Measurements from ENCODE around the gene EPHA3. TPM values are rescaled to one million over a fixed set of nuclear protein-coding genes. Genes with fewer than 3 reads are reported as not detected.
A peak's percentile ranks its signal among the peaks of the same experiment; 100 is the strongest.

EPHA3 gene
- polyA plus RNA-seq, 2 of the 4 experiments (the other 2 are of a cell fraction): not detected

- TF ChIP-seq RFX5 (IDR thresholded peaks at IDR 0.05): no peak
- no peak for TF ChIP-seq CBX8 (IDR thresholded peaks at IDR 0.05)
- TF ChIP-seq, protein P1, sequence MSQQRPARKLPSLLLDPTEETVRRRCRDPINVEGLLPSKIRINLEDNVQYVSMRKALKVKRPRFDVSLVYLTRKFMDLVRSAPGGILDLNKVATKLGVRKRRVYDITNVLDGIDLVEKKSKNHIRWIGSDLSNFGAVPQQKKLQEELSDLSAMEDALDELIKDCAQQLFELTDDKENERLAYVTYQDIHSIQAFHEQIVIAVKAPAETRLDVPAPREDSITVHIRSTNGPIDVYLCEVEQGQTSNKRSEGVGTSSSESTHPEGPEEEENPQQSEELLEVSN (IDR thresholded peaks at IDR 0.05; ENCODE audit: borderline replicate concordance, low read depth): no peak
- TF ChIP-seq SREBF2 (IDR thresholded peaks at IDR 0.05): no peak
- no peak for TF ChIP-seq FOXS1 (CRISPR knock-in tag; IDR thresholded peaks at IDR 0.05)
- no peak for TF ChIP-seq KDM1A (IDR thresholded peaks at IDR 0.05; ENCODE audit: low read depth)
- no peak for TF ChIP-seq RARB (CRISPR knock-in tag; IDR thresholded peaks at IDR 0.05)
- no peak for TF ChIP-seq HOXB5 (CRISPR knock-in tag; IDR thresholded peaks at IDR 0.05)
- TF ChIP-seq HDAC2 (IDR thresholded peaks at IDR 0.05): no peak
- TF ChIP-seq JUNB (IDR thresholded peaks at IDR 0.05): no peak
- no peak for TF ChIP-seq GATA3 (IDR thresholded peaks at IDR 0.05; ENCODE audit: borderline replicate concordance)
- TF ChIP-seq HOXB13 (CRISPR knock-in tag; IDR thresholded peaks at IDR 0.05; ENCODE audit: low read depth): no peak
- no peak for TF ChIP-seq MAFK (IDR thresholded peaks at IDR 0.05; ENCODE audit: partially characterized antibody)
- no peak for TF ChIP-seq ZNF302 (CRISPR knock-in tag; IDR thresholded peaks at IDR 0.05)
- TF ChIP-seq MYC (IDR thresholded peaks at IDR 0.05; ENCODE audit: borderline replicate concordance, low read length): no peak
- TF ChIP-seq HMGXB4 (CRISPR knock-in tag; IDR thresholded peaks at IDR 0.05; ENCODE audit: borderline replicate concordance): no peak
- H3K27ac ChIP-seq: no peak overlapping the region
- no peak overlapping the region for H3K4me2 ChIP-seq
- ChIA-PET CTCF (interaction anchor here (0.7 kb wide), 1 partner anchor 466 kb away, joined by 3 read pairs; no protein-coding TSS in a partner anchor), POLR2A (no interaction called here)
- FAIRE-seq (no peak), DNase-seq (ENCODE audit: low read depth in 1 of 2, low spot score in 1 of 2) (no peak), ATAC-seq (no peak)
- no peak overlapping the region for H3K4me3 ChIP-seq
- H3K9me3 ChIP-seq: no peaks in the 10 kb centered on the region
- WGBS (ENCODE audit: missing lambda C conversion rate): 11% methylated on average over 3 of the region's 3 CpGs
- H3K4me1 ChIP-seq: no peaks in the 10 kb centered on the region
Observed at GRCh38 chr3:89098173-89098572, 9.2 kb upstream of the EPHA3 start.

- peak; percentile 62 to 77; a peak in 5 of 6 replicates for ATAC-seq
- H3K9me3 ChIP-seq: no peaks in the 10 kb centered on the region
- 5% methylated on average over 8 of the region's 8 CpGs for WGBS (ENCODE audit: missing lambda C conversion rate)
- DNase-seq (ENCODE audit: low read depth in 1 of 2, low spot score in 1 of 2): peak; percentile 4 to 54
- H3K4me1 ChIP-seq: no peaks in the 10 kb centered on the region
- no peak overlapping the region for H3K4me2 ChIP-seq
- no peak overlapping the region for H3K4me3 ChIP-seq
- CTCF ChIA-PET: no interaction called here
- FAIRE-seq: peak; percentile 51
- TF ChIP-seq MAZ (IDR thresholded peaks at IDR 0.05; ENCODE audit: borderline replicate concordance, low read depth, low read length) (no peak), RAD21 (conservative IDR thresholded peaks at IDR 0.05 in 1 of 2, IDR thresholded peaks at IDR 0.05 in 1 of 2) (peak; percentile 44 to 61; a peak in 4 of 5 replicates), CHD2 (IDR thresholded peaks at IDR 0.05; ENCODE audit: low read length, partially characterized antibody) (no peak), SMC3 (IDR thresholded peaks at IDR 0.05) (peak; percentile 68; the same call in 2 of the 3 replicates)
- TF ChIP-seq, protein P2, sequence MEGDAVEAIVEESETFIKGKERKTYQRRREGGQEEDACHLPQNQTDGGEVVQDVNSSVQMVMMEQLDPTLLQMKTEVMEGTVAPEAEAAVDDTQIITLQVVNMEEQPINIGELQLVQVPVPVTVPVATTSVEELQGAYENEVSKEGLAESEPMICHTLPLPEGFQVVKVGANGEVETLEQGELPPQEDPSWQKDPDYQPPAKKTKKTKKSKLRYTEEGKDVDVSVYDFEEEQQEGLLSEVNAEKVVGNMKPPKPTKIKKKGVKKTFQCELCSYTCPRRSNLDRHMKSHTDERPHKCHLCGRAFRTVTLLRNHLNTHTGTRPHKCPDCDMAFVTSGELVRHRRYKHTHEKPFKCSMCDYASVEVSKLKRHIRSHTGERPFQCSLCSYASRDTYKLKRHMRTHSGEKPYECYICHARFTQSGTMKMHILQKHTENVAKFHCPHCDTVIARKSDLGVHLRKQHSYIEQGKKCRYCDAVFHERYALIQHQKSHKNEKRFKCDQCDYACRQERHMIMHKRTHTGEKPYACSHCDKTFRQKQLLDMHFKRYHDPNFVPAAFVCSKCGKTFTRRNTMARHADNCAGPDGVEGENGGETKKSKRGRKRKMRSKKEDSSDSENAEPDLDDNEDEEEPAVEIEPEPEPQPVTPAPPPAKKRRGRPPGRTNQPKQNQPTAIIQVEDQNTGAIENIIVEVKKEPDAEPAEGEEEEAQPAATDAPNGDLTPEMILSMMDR (IDR thresholded peaks at IDR 0.05): peak; percentile 66
- H3K27ac ChIP-seq: no peak overlapping the region
- POLR2A ChIA-PET: no interaction called here
Observed at GRCh38 chr3:89098964-89099585, 8.3 kb upstream of the EPHA3 start.

- Histone ChIP-seq H3K27ac (no peak overlapping the region), H3K4me2 (no peak overlapping the region), H3K4me1 (no peaks in the 10 kb centered on the region), H3K4me3 (no peak overlapping the region), H3K9me3 (no peaks in the 10 kb centered on the region)
- ChIA-PET POLR2A (no interaction called here), CTCF (no interaction called here)
- DNase-seq (ENCODE audit: low read depth in 1 of 2, low spot score in 1 of 2) (no peak), FAIRE-seq (no peak), ATAC-seq (no peak)
- TF ChIP-seq SREBF2 (IDR thresholded peaks at IDR 0.05): no peak
- TF ChIP-seq KDM1A (IDR thresholded peaks at IDR 0.05; ENCODE audit: low read depth): no peak
- TF ChIP-seq MYC (IDR thresholded peaks at IDR 0.05; ENCODE audit: borderline replicate concordance, low read length): no peak
- no peak for TF ChIP-seq JUNB (IDR thresholded peaks at IDR 0.05)
- TF ChIP-seq, protein P3, sequence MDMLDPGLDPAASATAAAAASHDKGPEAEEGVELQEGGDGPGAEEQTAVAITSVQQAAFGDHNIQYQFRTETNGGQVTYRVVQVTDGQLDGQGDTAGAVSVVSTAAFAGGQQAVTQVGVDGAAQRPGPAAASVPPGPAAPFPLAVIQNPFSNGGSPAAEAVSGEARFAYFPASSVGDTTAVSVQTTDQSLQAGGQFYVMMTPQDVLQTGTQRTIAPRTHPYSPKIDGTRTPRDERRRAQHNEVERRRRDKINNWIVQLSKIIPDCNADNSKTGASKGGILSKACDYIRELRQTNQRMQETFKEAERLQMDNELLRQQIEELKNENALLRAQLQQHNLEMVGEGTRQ (IDR thresholded peaks at IDR 0.05): no peak
- TF ChIP-seq POLR2A (IDR thresholded peaks at IDR 0.05; ENCODE audit: low read length): no peak
- TF ChIP-seq, protein P2 (IDR thresholded peaks at IDR 0.05): no peak
- TF ChIP-seq CBX8 (IDR thresholded peaks at IDR 0.05): no peak
- no peak for TF ChIP-seq KDM5A (IDR thresholded peaks at IDR 0.05)
- no peak for TF ChIP-seq MAFK (IDR thresholded peaks at IDR 0.05; ENCODE audit: partially characterized antibody)
- TF ChIP-seq HOXA7 (CRISPR knock-in tag; IDR thresholded peaks at IDR 0.05): no peak
- TF ChIP-seq HDAC2 (IDR thresholded peaks at IDR 0.05): no peak
- no peak for TF ChIP-seq MAX (IDR thresholded peaks at IDR 0.05)
Observed at GRCh38 chr3:89101251-89101650, 6.2 kb upstream of the EPHA3 start.

Data from A549 (cell line).